Stomach (tissue), 9 donors: Measurements from ENCODE around the gene TRDN. TPM values are rescaled to one million over a fixed set of nuclear protein-coding genes. Genes with fewer than 3 reads are reported as not detected.

ENCODE experiments used
- DNase-seq, 2 donors: peaks; one replicate each; pipeline versions ENCODE4 v3.0.0 to v3.0.0-alpha.2; 2013 to 2019
- H3K27ac ChIP-seq, 5 donors: fragments of 200-600 bp in 4 of 5; sonication (generic) in 4 of 5; one replicate each; pipeline ENCODE4 v1.5.1; 2013 to 2019; ENCODE audit warnings: mild to moderate bottlenecking in 1 of 5, moderate library complexity in 1 of 5
- H3K27me3 ChIP-seq, 3 donors: fragments of 200-600 bp; sonication (generic); one replicate each; pipeline ENCODE4 v1.5.1; 2017 to 2019; ENCODE audit warnings: mixed run types in 1 of 3
- H3K36me3 ChIP-seq, 4 donors: fragments of 200-600 bp; sonication (generic); 1 replicate in 3 of 4; 2 replicates in 1 of 4; pipeline ENCODE4 v1.5.1; 2016 to 2019
- H3K4me1 ChIP-seq, 4 donors: fragments of 200-600 bp; sonication (generic); one replicate each; pipeline ENCODE4 v1.5.1; 2016 to 2019
- H3K4me3 ChIP-seq, 4 donors: fragments of 200-600 bp; sonication (generic) in 3 of 4; one replicate each; pipeline ENCODE4 v1.5.1; 2016 to 2019; ENCODE audit warnings: mild to moderate bottlenecking in 1 of 4
- H3K9me3 ChIP-seq, 4 donors: fragments of 200-600 bp; sonication (generic); one replicate each; pipeline ENCODE4 v1.5.1; 2016 to 2019
- EP300 ChIP-seq: sonication (generic); formaldehyde crosslinking; IDR thresholded peaks from one replicate; pipeline ENCODE4 v1.6.1; 2017; ENCODE audit warnings: antibody characterized with exemption
- POLR2A ChIP-seq, 4 donors: fragments of 450-650 bp; IDR thresholded peaks; one replicate each; pipeline ENCODE4 v1.6.1; 2016; ENCODE audit warnings: antibody characterized with exemption in 4 of 4, control low read depth in 2 of 4, mild to moderate bottlenecking in 1 of 4, moderate library complexity in 1 of 4
- POLR2AphosphoS5 ChIP-seq, 3 donors: sonication (generic); formaldehyde crosslinking; IDR thresholded peaks; one replicate each; pipeline ENCODE4 v1.6.1; 2016; ENCODE audit warnings: antibody characterized with exemption in 3 of 3
- WGBS, 5 donors: extraction: QIAGEN DNeasy Blood & Tissue Kit in 3 of 5; methylation state at CpG; one replicate each; pipeline versions ENCODE4 v1.1.5 to v1.1.7; 2013 to 2018; 5-methylcytosine and 5-hydroxymethylcytosine counted together
- intact Hi-C: fragments of 100-400 bp; cut with DNase I; formaldehyde crosslinking; loops from one replicate; pipeline ENCODE4 v1.15.1; 2023; ENCODE audit warnings: low total_unique reads
- polyA plus RNA-seq, 3 donors: library from polyadenylated mRNA; stranded (reverse); fragments of 200-250 nt; gene quantifications; one replicate each; pipeline ENCODE4 v1.2.3, GENCODE V29; 2013
- total RNA-seq, 5 donors: library from RNA; depleted of rRNA; stranded (reverse); fragments of >200 nt; gene quantifications; one replicate each; pipeline versions ENCODE4 v1.1.0 to v1.2.3, GENCODE V29; 2014 to 2016
- TF ChIP-seq, protein P1 (sequence below), 7 experiments: fragments of 450-650 bp in 4 of 7; fragments of 200-600 bp in 3 of 7; sonication (generic) in 3 of 7; IDR thresholded peaks; one replicate each; pipeline ENCODE4 v1.5.1; 2016 to 2019; ENCODE audit warnings: antibody characterized with exemption in 7 of 7, control low read depth in 2 of 7, mild to moderate bottlenecking in 1 of 7
- donor health status: healthy with polysubstance abuse.
- donor health status: Bipolar disorder and iron deficiency.
- donor health status: healthy.

TRDN gene
- total and polyA plus RNA-seq, 8 donors: 0.18 to 2.4 TPM; not detected in 6

- Histone ChIP-seq H3K27me3 (no peaks in the 10 kb centered on the region), H3K27ac (no peak overlapping the region), H3K4me1 (no peaks in the 10 kb centered on the region), H3K4me3 (no peak overlapping the region), H3K9me3 (no peaks in the 10 kb centered on the region), H3K36me3 (no peaks in the 10 kb centered on the region)
- WGBS, 5 donors: 19 to 36% (median 33%) methylated on average over 3 of the region's 3 CpGs
- TF ChIP-seq POLR2AphosphoS5 (IDR thresholded peaks at IDR 0.05) (no peak), POLR2A (IDR thresholded peaks at IDR 0.05) (no peak), EP300 (no peak)
- TF ChIP-seq, protein P1, sequence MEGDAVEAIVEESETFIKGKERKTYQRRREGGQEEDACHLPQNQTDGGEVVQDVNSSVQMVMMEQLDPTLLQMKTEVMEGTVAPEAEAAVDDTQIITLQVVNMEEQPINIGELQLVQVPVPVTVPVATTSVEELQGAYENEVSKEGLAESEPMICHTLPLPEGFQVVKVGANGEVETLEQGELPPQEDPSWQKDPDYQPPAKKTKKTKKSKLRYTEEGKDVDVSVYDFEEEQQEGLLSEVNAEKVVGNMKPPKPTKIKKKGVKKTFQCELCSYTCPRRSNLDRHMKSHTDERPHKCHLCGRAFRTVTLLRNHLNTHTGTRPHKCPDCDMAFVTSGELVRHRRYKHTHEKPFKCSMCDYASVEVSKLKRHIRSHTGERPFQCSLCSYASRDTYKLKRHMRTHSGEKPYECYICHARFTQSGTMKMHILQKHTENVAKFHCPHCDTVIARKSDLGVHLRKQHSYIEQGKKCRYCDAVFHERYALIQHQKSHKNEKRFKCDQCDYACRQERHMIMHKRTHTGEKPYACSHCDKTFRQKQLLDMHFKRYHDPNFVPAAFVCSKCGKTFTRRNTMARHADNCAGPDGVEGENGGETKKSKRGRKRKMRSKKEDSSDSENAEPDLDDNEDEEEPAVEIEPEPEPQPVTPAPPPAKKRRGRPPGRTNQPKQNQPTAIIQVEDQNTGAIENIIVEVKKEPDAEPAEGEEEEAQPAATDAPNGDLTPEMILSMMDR (IDR thresholded peaks at IDR 0.05): no peak
- intact Hi-C loops: no loop called here
- DNase-seq: no peak
Observed at GRCh38 chr6:123439371-123439770, 197.4 kb downstream of the TRDN start.

DNA sequence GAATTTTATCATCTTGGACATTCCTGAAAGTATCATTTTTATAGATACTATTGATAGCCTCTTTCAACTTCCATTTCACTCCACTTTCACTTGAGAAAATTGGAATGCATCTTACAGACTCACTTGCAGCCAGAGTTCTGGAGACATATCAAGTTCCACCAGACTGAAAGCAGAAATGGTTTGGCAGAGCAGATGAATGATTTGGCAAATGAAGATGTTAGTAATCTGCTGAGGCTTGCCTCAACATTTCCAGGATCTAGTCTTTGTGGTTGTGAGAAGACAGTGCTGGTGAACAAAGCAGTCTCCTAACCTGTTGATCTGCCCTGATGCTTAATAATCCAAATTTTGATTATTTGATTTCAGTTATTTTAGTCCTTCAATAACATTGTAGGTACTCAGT is 202.6 kb downstream of the TRDN start:
- no peak overlapping the region for H3K4me3 ChIP-seq
- H3K27ac ChIP-seq: no peak overlapping the region
- H3K9me3 ChIP-seq: no peaks in the 10 kb centered on the region
- H3K4me1 ChIP-seq: no peaks in the 10 kb centered on the region
- H3K36me3 ChIP-seq: no peaks in the 10 kb centered on the region
- intact Hi-C loops: no loop called here
- no peak for DNase-seq
- TF ChIP-seq, protein P1 (IDR thresholded peaks at IDR 0.05): no peak
- TF ChIP-seq POLR2A (IDR thresholded peaks at IDR 0.05) (no peak), POLR2AphosphoS5 (IDR thresholded peaks at IDR 0.05) (no peak), EP300 (no peak)
- H3K27me3 ChIP-seq: no peaks in the 10 kb centered on the region

DNA sequence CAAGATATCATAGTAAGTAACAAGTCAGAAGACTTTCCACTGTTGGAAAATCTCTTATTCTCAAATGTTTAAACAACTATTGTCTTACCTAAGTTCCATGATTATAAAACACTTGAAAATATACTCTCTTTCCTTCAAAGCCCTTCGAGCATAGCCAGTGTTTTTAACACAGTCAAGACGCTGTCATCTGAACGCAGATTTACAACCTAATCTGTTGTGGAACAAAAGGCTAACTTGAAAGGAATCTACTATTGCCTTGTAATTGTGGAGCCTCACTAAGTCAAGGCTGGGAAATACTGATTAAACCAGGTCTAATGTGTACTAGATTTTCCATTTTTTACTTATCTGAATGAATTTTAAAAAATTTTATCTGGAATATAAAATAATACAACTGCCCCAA is 205.8 kb downstream of the TRDN start:
- Histone ChIP-seq H3K27me3 (no peaks in the 10 kb centered on the region), H3K9me3 (no peaks in the 10 kb centered on the region), H3K4me3 (no peak overlapping the region), H3K36me3 (no peaks in the 10 kb centered on the region), H3K4me1 (no peaks in the 10 kb centered on the region), H3K27ac (no peak overlapping the region)
- intact Hi-C loops: no loop called here
- WGBS, 5 donors: 29 to 35% (median 34%) methylated on average over 3 of the region's 3 CpGs
- no peak for DNase-seq
- TF ChIP-seq, protein P1 (IDR thresholded peaks at IDR 0.05): no peak
- TF ChIP-seq POLR2A (IDR thresholded peaks at IDR 0.05) (no peak), POLR2AphosphoS5 (IDR thresholded peaks at IDR 0.05) (no peak), EP300 (no peak)

DNA sequence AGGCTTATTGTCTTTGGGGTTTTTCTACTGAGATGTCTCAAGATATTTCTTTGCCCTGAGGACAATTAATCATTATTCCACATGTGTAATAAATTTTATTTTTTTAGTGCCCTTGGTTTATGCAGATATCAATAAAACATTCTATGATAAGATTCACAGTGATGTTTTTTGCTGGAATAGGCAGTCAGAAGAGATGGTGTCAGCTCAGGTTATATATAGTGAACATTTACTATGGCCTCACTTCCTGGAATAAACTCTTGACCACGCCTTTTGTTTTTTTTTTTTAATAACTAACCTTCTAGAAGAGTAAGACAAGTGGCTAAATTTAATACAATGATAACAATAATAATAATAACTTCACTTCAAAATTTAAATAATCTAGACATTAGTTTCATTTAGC is 209.7 kb downstream of the TRDN start:
- H3K9me3 ChIP-seq: no peaks in the 10 kb centered on the region
- H3K4me1 ChIP-seq: no peaks in the 10 kb centered on the region
- no peak for TF ChIP-seq POLR2AphosphoS5 (IDR thresholded peaks at IDR 0.05)
- no peak for TF ChIP-seq POLR2A (IDR thresholded peaks at IDR 0.05)
- no peaks in the 10 kb centered on the region for H3K27me3 ChIP-seq
- intact Hi-C loops: no loop called here
- WGBS, 5 donors: 54 to 83% (median 71%) methylated on average over 1 of the region's 1 CpG
- no peak for DNase-seq
- no peak overlapping the region for H3K4me3 ChIP-seq
- no peaks in the 10 kb centered on the region for H3K36me3 ChIP-seq
- H3K27ac ChIP-seq: no peak overlapping the region

- Histone ChIP-seq H3K4me1 (no peaks in the 10 kb centered on the region), H3K36me3 (no peaks in the 10 kb centered on the region), H3K27me3 (no peaks in the 10 kb centered on the region), H3K27ac (no peak overlapping the region), H3K4me3 (no peak overlapping the region), H3K9me3 (no peaks in the 10 kb centered on the region)
- no peak for DNase-seq
- 31 to 56% (median 50%) methylated on average over 1 of the region's 1 CpG for WGBS, 5 donors
- no peak for TF ChIP-seq POLR2AphosphoS5 (IDR thresholded peaks at IDR 0.05)
- TF ChIP-seq, protein P1 (IDR thresholded peaks at IDR 0.05): no peak
- TF ChIP-seq EP300: no peak
- no peak for TF ChIP-seq POLR2A (IDR thresholded peaks at IDR 0.05)
- intact Hi-C loops: no loop called here
Observed at GRCh38 chr6:123423130-123423529, 213.6 kb downstream of the TRDN start.
